Measurements from ENCODE around the gene CTSO. TPM values are rescaled to one million over a fixed set of nuclear protein-coding genes. Genes with fewer than 3 reads are reported as not detected.

The CTSO gene
- total and polyA plus RNA-seq, 2 donors (not counting 3 experiments of a cell fraction or from before 2014, with no cell fraction given): 7.9 to 8.5 TPM

GRCh38 chr4:155891058-155891457 is 62.6 kb downstream of the CTSO start:
- no peak for DNase-seq (ENCODE audit: low read depth, low spot score)
- intact Hi-C loops (cut with micrococcal nuclease): no loop called here
- Histone ChIP-seq H2AFZ (ENCODE audit: low read depth, low read length) (no peak overlapping the region), H3K36me3 (ENCODE audit: control insufficient read depth in 2 of 2, extremely low read depth in 1 of 2, insufficient read depth in 2 of 2, low read length in 2 of 2) (no peaks in the 10 kb centered on the region), H3K9ac (replicated peaks; ENCODE audit: extremely low read depth, insufficient read depth, low read length) (no peak overlapping the region), H3K4me1 (ENCODE audit: control insufficient read depth, extremely low read depth, insufficient read depth, low read length) (no peaks in the 10 kb centered on the region), H3K79me2 (ENCODE audit: control insufficient read depth, insufficient read depth, low read length) (no peaks in the 10 kb centered on the region), H3K9me1 (replicated peaks; ENCODE audit: control insufficient read depth, extremely low read depth, insufficient read depth, low read length) (no peaks in the 10 kb centered on the region), H3K27ac (ENCODE audit: insufficient read depth, low read depth, low read length) (no peak overlapping the region), H3K4me2 (ENCODE audit: insufficient read depth, low read length) (no peak overlapping the region), H3K4me3 (replicated peaks in 1 of 3; ENCODE audit: insufficient read depth in 1 of 3, low read depth in 1 of 3, low read length in 3 of 3) (no peak overlapping the region), H3K27me3 (ENCODE audit: control insufficient read depth in 2 of 2, insufficient read depth in 2 of 2, low read length in 2 of 2) (no peaks in the 10 kb centered on the region), H4K20me1 (replicated peaks; ENCODE audit: control insufficient read depth, extremely low read depth, insufficient read depth, low read length) (no peaks in the 10 kb centered on the region), H3K9me3 (replicated peaks; ENCODE audit: control insufficient read depth, insufficient read depth, low read length) (no peaks in the 10 kb centered on the region)
- dilution Hi-C loops (cut with MboI; ENCODE audit: extremely low pct_ligation_motif_present, low sequenced_read_pairs): no loop called here
- ChIA-PET POLR2A (no interaction called here), CTCF (no interaction called here)
- BruUV-seq (replicated peaks): no TSS peak
- TF ChIP-seq POLR2AphosphoS5 (IDR thresholded peaks at IDR 0.05; ENCODE audit: insufficient read depth, low read depth, low read length) (no peak), MAX (IDR thresholded peaks at IDR 0.05; ENCODE audit: insufficient read depth, insufficient read length) (no peak), MYC (IDR thresholded peaks at IDR 0.05; ENCODE audit: low read depth, low read length) (no peak), CTCF (IDR thresholded peaks at IDR 0.05; ENCODE audit: extremely low read depth in 1 of 2, insufficient read depth in 1 of 2, low read depth in 1 of 2, low read length in 2 of 2) (no peak), EZH2 (IDR thresholded peaks at IDR 0.05; ENCODE audit: borderline replicate concordance, low read depth, low read length, severe bottlenecking) (no peak), POLR2A (IDR thresholded peaks at IDR 0.05; ENCODE audit: low read depth, low read length) (no peak), GATA2 (IDR thresholded peaks at IDR 0.05; ENCODE audit: insufficient read depth, insufficient read length, low read depth, low read length) (no peak), JUN (IDR thresholded peaks at IDR 0.05; ENCODE audit: borderline replicate concordance, insufficient read depth, insufficient read length, low read depth) (no peak), FOS (IDR thresholded peaks at IDR 0.05; ENCODE audit: borderline replicate concordance, insufficient read depth, low read length) (no peak)
- FAIRE-seq: no peak

All from endothelial cell of umbilical vein (primary cell).